ENCODE data around the gene BMERB1.
A peak's percentile ranks its signal among the peaks of the same experiment; 100 is the strongest.

Gene BMERB1

DNA sequence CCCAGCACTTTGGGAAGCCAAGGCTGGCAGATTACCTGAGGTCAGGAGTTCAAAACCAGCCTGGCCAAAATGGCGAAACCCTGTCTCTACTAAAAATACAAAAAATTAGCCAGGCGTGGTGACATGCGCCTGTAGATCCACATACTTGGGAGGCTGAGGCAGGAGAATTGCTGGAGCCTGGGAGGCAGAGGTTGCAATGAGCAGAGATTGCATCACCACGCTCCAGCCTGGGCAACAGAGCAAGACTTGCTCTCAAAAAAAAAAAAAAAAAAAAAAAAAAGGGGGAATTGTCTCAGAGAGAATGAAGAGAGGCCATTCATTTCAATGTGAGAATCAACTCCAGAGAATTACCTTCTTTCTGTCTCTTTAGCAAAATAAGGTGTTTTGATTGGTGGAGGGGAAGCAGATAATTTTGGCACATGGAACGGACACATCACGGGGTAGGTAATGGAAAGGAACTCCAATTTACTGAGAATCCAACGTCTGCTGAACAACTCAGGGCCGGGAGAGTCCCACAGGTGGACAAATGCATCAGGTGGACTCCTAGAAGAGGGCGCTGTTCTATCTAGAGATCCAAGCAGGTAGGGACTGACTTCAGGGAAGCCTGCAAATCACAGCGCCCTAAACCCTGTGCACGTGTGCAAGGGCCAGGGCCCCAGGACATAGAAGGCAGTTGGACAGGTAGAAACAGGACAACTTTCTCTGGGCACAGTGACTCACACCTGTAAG is 77.5 kb downstream of the BMERB1 start:
- TF ChIP-seq, protein P1, sequence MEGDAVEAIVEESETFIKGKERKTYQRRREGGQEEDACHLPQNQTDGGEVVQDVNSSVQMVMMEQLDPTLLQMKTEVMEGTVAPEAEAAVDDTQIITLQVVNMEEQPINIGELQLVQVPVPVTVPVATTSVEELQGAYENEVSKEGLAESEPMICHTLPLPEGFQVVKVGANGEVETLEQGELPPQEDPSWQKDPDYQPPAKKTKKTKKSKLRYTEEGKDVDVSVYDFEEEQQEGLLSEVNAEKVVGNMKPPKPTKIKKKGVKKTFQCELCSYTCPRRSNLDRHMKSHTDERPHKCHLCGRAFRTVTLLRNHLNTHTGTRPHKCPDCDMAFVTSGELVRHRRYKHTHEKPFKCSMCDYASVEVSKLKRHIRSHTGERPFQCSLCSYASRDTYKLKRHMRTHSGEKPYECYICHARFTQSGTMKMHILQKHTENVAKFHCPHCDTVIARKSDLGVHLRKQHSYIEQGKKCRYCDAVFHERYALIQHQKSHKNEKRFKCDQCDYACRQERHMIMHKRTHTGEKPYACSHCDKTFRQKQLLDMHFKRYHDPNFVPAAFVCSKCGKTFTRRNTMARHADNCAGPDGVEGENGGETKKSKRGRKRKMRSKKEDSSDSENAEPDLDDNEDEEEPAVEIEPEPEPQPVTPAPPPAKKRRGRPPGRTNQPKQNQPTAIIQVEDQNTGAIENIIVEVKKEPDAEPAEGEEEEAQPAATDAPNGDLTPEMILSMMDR (IDR thresholded peaks at IDR 0.05; ENCODE audit: low read length, missing control alignments): no peak
- DNase-seq (ENCODE audit: low read depth): peak; percentile 11
- H3K4me3 ChIP-seq (replicated peaks; ENCODE audit: low read depth, low read length): no peak overlapping the region

DNA sequence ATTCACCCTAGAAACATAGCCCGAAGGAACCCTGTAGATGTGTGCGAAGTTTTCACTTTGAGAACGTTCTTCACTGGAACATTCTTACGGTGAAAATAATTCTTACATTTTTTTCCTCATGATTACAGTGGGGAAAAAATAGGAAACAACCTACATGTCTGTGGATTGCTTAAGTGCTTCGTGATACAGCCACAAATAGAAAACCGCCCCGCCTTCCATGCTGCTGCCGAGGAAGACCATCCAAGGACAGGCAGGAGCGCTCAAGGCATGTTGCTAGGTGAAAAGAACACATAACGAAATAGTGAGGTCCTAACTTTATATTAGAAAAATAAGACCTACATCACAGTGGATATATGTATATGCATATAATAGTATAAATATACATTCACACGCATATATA is 78.8 kb downstream of the BMERB1 start:
- TF ChIP-seq, protein P1 (IDR thresholded peaks at IDR 0.05; ENCODE audit: low read length, missing control alignments): no peak
- no peak overlapping the region for H3K4me3 ChIP-seq (replicated peaks; ENCODE audit: low read depth, low read length)
- DNase-seq (ENCODE audit: low read depth): no peak

DNA sequence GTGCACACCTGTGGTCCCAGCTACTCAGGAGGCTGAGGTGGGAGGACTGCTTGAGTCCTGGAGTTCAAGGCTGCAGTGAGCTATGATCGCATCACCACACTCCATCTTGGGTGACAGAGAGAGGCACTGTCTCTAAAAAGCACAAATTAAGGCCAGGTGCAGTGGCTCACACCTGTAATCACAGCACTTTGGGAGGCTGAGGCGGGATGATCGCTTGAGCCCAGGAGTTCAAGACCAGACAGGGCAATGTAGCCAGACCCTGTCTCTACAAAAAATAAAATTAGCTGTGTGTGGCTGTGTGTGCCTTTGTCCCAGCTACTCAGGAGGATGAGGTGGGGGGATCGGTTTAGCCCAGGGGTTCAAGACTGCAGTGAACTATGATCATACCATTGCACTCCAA is 81.6 kb downstream of the BMERB1 start:
- no peak for DNase-seq (ENCODE audit: low read depth)
- no peak overlapping the region for H3K4me3 ChIP-seq (replicated peaks; ENCODE audit: low read depth, low read length)
- TF ChIP-seq, protein P1 (IDR thresholded peaks at IDR 0.05; ENCODE audit: low read length, missing control alignments): no peak

DNA sequence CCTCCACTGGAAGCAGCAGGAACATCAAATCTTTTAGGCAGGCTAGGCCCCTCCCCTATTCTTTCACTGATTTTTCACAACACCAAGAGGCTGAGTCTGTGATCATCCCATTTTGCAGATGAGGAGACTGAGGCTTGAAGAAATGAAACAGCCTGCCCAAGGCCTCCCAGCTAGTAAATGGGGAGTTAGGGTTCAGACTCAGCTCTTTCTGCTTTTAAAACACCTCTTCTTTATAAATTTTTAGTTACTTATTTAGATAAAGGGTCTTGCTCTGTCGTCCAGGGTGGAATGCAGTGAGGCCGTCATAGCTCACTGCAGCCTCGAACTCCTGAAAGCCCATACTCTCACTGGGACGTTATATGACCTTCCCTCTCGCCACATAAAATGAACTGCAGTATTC is 82.2 kb downstream of the BMERB1 start:
- DNase-seq (ENCODE audit: low read depth): no peak
- no peak overlapping the region for H3K4me3 ChIP-seq (replicated peaks; ENCODE audit: low read depth, low read length)
- TF ChIP-seq, protein P1 (IDR thresholded peaks at IDR 0.05; ENCODE audit: low read length, missing control alignments): no peak

DNA sequence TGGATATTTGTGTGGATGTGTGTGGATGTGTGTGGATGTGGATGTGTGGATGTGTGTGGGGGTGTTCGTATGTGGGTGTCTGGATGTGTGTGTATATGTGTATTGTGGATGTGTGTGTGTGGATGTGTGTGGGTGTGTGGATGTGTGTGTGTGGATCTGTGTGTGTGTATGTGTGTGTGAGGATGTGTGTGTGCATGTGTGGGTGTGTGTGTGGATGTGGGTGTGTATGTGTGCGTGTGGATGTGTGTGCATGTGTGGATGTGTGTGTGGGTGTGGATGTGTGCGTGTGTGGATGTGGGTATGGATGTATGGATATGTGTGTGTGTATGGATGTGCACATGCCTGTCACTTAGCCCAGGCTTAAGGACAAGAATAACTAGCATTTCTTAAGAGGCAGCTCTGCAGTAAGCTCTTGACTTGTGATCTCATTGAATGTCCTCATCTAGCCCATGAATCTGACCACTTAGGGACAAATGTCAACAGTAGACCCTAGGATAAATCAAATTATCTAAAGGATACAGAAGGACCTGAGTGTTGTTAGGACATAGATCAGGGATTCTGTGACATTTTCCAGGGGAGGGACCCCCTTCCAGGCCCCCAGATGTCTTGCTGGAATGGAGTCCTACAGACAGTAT is 83.5 kb downstream of the BMERB1 start:
- no peak for DNase-seq (ENCODE audit: low read depth)
- no peak overlapping the region for H3K4me3 ChIP-seq (replicated peaks; ENCODE audit: low read depth, low read length)
- TF ChIP-seq, protein P1 (IDR thresholded peaks at IDR 0.05; ENCODE audit: low read length, missing control alignments): no peak

DNA sequence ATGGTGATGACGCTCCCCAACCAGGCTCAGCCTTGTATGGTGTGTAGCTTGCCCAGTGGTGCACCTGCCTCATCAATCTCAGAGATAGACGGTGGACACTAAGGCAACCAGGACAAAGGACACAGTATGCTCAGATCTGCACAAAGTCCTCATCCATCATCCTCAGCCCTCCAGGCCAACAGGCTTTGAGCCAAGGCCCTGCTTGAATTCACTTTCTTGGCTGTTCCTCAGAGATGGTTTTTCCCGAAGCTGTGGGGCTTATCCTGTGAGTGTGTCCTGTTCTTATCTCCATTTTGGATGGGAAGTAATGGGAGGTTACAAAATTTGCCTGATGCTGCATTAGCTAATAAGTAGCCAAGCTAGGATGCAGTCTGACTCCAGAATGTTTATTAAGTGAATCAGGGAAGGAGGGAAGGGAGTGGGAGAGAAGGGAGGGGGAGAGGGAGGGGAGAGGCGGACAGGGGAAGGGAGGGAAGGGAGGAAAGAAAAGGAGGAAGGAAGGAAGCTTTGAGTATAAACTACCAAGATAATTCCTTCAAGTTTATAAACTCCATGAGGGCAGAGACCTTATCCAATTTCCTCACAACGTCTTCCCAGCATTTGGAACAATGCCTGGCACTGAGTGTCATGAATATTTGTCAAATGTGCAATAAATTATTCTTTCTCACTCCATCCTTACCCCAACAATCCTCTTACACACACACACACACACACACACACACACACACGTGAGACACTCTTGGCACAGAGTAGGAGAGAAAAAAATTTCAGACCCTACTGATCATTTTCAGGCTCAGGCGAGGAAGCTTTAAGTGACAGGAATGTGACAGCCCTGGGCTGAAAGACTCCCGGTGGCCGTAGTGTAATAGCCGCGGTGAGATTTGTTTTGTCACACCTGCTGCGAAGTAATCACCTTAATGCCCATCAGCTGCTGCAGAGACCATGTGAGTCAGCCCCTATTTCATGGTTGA is 84.3 kb downstream of the BMERB1 start:
- TF ChIP-seq, protein P1 (IDR thresholded peaks at IDR 0.05; ENCODE audit: low read length, missing control alignments): no peak

More for the DNA sequence above, 84.3 kb downstream of the BMERB1 start:
- no peak overlapping the region for H3K4me3 ChIP-seq (replicated peaks; ENCODE audit: low read depth, low read length)
- DNase-seq (ENCODE audit: low read depth): peak; percentile 93
